Activated T-cell treated with anti-CD3 and anti-CD28 coated beads for 24 hours (primary cell): ENCODE results near the gene ZEB2.

Experiments used
- DNase-seq: peaks from one replicate; pipeline ENCODE4 v3.0.0-alpha.2; 2020; ENCODE audit warnings: low read depth

Gene ZEB2

DNA sequence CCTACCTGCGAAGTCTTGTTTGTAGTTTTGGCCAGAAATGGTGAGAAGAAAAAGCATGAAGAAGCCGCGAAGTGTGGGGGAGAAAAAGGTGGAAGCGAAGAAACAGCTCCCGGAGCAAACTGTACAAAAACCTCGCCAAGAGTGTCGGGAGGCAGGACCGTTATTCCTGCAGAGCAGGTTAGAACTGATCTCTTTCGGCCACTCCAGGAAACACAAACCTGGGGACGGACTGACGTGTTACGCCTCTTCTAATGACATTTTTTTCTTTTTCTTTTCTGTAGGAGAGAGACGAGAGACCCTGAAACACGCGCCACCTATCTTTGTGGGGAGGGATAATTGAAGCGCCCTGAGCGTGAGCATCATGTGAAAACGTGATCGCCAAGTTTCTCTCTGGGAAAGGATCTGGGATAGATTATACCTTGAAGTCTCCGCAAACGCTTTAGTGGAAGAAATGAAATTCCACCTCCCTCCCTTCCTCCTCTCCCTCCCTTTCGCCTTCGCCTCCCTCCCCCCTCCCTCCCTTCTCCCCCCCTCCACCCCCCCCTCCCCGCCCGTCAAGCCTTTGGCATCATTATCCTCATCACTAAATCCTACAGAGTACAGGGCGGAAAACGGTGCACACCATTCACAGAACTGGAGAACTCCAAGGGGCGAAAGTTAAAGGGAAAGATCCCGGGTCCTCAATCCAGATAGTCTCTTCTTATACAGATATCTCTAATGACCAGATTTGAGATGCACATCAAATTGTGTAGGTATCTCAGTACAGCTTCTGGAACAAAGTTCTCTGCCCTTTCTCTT is at the start of gene ZEB2:
ZEB2 (minus strand) TSS at position 186 of the 798 bp plus-strand sequence. CDS start 2,769 bp downstream, outside the sequence.
- peak; percentile 16 for DNase-seq

DNA sequence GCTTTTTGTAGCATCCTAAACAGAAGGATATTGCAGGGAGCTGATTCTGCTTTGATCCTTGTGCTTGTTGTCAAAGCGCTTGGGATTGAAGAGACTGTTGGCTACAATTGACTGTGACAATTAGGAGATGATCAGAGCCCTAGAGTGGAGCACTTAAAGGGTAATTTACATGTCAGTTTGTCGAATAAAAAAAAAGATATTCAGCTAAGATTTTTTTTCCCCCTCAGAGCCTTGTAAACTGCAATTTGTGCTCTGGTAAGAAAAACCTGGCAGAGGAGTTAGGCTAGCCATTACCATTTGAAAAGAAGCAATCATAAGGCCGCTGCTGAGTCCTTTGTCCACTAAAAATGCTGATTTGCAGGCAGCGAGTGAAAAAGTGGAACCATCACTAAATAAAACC is 47.8 kb upstream of the ZEB2 start:
- no peak for DNase-seq

DNA sequence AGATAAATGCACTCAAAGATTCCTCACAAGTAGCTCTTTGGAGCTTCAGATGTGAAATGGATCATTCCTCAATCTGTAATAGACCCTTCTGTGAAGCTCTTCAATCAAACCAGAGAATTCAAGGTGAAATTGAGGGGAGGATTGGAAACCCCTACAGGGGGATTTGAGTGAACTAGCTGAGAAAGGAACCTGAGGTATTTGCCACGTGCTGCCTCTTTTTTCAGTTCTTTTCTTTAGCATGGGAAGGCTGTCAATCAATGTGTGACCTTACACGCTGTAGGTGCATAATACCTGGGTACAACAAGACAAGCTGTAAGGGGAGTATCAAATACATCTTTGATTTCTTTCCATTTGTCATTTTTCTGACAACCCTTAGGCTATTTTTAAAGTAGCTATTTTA is 46.5 kb upstream of the ZEB2 start:
- DNase-seq, result no peak

DNA sequence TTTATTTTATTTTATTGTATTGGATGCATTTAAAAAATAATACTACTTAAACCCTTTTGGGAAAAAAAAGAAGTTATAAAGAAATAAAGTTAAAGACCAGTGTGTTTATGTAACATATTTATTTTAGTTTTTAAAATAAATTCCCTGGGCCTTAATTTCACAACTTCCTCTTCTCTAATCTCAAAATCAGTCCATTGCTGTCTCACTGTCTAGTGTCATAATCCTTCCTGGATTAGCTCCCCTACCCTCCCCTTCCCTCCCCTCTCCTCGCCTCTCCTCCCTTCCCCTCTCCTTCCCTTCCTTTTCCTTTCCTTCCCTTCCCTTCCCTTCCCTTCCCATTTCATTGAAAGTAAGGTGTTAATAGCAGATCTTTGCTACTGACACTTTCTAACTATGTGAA is 40.3 kb upstream of the ZEB2 start:
- DNase-seq, result no peak

DNA sequence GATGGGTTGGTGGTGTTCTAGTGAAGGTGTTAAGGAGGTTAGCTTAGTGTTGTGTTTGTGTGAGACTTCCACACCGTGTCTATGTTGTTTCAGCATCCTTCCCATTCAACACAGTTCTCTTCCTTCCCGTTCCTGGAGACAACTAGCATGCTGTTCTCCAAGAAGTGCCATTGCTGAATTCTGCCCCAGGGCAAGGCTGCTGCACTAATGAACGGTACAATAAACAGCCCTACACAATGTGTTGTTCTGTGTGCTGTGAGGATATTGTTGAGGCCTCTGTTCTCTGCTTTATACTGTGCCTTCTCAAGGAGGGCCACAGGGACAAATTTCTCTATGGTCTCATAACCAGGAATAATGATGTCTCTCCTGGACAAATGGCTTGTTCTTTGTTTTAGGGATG is 39.8 kb upstream of the ZEB2 start:
- DNase-seq, result no peak

DNA sequence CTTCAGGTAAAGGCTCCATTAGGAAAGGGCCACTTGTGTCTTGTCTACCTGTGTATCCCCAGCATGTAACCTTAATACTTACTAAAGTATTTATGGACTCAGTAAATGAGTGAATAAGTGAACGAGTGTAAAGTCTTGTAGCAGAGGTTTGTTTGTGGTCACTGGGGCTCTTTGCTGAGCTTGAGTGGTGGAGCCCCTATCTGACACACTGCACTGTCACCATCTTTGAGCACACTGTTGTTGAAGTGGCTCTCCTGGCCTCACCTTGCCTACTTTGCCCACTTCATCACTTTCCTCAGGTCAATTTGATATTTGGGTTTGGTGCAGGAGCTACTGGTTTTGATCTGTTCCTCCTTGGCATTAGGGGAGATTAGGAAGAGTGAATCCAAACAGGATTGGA is 39.3 kb upstream of the ZEB2 start:
- no peak for DNase-seq

DNA sequence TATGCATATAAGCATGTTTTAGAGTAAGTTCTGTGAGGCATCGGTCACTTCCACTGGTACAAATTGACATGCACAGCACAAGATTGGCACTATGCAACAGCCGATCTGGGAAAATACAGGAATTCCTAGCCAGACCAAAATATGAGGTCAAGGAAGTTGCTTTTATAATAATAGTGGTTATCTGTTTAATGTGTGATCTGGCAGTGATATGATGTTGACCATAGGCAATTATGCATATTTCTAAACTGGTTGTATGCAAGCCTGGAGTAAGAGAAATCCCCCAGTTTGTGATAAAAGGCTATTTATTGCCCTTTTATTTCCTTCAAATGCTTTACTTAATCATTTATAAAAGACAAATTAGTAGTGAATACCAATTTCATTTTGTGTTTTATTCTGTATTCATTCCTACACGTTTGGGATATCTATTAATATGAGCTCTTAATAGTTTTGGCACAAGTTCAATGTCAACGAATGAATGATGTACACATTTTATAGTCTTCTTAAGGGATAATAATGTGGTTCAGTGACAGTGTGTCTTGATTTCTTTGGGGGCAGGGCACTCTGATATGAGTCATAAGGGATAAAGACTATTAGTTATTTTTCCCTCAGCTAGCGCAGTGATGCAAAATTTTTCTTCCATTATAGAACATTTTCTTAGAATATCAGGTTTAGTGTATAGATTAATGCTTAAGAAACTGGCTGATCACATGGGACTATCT is 34.7 kb upstream of the ZEB2 start:
- no peak for DNase-seq

DNA sequence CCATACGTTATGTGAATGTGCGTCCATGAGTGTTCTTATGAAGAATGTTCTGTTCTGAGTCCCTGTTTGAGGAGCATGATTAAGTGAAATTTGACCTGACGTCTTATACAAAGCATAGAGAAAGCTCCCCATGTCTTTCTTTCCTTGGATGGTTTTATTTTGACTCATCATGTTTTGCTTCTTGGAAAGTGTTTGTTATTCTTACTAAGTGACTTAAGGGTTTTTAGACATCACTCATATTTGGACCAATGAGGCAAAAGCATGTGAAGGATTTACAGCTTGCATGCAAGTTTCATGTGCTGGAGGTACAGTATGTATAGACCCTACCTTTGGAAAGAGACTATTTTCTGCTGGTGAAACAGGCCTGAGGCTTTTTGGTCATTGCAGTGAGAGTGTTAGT is 33.5 kb upstream of the ZEB2 start:
- no peak for DNase-seq

DNA sequence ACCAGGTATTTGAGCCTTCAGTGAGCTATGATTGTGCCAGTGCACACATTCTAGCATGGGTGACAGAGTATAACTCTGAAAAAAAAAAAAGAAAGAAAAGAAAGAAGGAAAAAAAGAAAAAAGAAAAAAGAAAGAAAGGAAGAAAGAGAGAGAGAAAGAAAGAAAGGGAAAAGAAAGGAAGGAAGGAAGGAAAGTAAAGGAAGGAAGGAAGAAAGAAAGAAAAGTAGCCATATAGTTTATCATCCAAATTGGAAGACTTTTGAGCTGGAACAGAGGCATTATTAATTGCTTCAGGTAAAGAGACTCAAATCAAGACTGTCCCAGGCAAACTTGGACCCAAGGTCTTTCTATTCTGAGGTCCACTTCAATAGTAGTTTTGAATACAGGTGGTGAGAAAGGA is 32.9 kb upstream of the ZEB2 start:
- DNase-seq, result no peak

DNA sequence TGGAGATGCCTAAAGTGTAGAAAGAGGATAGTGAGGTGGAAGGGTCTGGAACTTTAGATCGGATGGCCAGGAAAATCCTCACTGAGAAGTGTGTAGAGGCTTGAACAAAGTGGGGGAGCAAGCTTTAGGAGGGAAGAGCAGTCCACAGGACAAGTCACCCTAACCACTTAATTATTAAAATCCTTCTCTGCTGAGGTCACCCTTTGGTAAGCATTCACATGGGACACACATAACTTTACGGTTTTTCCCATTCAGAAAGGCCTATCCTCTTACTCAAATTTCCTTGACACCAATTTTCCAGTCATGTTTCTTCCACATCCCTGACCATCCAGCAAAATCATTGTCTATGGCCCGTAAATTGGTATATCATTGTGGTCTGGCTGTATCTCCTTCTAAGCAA is 31.0 kb upstream of the ZEB2 start:
- DNase-seq, result no peak

DNA sequence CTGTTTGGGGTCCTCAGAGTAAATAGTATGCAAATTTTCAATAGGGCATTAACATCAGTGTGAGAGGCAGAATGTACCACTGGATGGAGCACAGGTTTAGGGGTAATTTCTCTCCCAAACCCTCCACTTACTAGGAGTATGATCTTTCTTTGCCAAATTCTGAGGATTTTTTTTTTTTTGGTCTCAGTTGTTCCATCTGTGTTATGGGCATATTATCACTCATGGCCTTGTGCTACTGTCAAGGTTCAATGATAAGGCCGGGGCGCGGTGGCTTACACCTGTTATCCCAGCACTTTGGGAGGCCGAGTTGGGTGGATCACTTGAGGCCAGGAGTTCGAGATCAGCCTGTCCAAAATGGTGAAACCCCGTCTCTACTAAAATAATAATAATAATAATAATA is 30.2 kb upstream of the ZEB2 start:
- DNase-seq, result no peak

DNA sequence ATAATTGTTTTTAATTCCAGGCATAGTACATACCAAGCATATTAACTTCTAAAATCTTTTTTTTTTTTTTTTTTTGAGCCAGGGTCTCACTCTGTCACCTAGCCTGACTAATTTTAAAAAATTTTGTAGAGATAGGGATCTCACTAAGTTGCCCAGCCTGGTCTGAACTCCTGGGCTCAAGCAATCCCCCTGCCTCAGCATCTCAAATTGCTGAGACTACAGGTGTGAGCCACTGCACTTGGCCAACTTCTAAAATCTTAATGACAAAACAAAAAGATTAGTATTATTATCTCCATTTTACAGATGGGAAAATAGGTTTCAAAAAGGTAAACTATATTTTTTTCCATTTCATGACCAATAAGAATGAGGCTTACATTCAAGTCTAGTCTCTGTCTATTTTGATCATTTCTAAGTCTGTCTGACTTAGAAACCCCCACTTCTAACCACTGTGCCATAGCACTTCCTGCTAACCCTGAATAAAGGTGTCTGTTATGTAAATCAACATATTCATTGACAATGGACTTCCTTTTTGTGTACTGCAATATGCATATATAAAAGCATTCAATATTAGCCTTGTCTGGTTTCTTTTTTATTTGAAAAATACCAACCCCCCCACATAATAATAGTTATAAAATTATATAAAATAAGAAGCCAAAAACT is 28.7 kb upstream of the ZEB2 start:
- no peak for DNase-seq

DNA sequence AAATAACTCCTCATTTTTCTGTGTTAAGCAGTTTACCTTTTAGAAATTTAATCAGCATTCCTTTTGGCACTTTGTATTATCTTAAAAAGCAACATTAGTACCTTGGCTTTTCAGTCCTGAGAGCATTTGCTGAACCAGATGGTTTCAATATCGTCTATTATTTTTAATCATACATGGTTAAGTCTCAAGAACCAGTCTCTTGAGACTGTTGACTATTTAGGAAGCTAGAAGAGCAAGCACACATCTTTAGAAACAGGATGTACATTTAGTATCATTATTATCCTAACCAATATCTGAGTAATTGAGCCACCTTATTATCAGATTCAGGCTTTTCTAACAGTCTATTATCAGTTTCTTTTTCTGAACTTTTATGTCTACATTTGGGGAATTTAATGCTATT is 28.2 kb upstream of the ZEB2 start:
- DNase-seq, result no peak

DNA sequence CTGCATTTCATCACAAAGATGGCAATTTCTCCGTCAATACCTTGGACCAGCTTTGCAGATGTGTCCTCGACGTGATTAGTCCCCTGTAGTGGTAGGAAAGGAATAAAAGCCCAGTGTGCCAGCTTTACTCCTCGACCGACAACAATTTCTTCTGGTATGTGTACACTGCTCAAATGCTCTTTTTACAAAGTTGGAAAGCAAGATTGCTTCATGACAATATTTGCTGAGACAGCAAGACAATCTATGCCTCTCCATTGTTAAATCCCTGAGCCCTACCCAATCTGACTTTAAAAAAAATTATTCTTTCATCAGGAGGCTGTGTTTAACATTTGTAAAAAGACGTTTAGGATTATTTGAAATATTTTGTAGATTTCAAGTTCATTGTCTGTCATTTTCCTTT is 27.6 kb upstream of the ZEB2 start:
- DNase-seq, result no peak

DNA sequence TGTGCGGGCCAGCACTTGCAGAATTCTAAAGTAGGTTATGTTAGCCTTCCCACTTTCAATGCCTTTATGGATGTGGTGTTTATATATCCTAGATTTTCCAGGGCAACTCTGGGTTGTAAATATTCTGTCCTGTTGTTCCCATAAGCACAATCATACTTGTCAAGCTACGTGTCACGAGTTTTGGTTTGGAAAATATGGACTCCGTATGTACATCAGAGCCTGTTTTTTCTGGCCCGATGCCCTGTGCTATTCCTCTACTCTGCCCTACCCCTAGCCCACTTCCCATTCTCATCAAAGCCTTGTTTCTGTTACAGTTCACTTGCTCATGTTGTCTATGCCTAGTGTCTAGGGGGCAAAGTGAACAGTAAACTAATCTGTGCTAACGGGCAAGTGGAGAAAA is 27.0 kb upstream of the ZEB2 start:
- no peak for DNase-seq

DNA sequence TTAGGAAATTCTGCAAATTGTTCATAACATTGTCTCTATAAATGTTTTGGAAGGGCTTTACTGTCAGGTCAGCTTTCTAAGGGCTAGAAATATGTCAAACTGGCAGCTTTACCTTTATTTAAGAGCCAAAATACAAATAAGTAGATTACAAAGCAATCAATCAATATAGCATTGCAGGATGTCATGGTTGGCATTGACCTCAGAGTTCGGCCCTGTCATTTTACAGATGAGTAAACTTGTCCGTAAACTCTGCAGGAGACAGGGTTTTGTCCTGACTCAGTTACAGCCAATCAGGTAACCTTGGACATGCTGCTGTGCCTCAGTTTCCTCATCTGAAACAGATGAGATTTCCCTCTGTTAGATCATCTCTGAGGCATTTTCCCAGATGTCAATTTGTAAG is 25.9 kb upstream of the ZEB2 start:
- DNase-seq, result no peak

DNA sequence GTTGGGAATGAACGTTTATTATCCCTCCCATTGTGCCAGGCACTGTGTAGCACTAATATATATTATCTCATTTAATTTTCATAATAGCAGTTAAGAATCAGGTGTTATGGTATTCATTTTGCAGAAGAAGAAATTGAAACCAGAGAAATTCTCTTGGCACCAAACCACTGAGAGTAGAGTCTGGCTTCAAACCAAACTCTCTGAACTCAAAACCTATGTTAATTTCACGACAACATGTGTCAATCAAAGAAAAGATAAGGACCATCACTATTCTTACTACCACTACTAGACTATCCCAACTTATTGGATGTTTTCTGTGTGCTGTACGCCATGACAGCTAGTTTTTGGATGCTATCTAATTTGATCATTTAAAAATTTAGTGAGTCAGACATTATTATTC is 24.1 kb upstream of the ZEB2 start:
- DNase-seq, result no peak

DNA sequence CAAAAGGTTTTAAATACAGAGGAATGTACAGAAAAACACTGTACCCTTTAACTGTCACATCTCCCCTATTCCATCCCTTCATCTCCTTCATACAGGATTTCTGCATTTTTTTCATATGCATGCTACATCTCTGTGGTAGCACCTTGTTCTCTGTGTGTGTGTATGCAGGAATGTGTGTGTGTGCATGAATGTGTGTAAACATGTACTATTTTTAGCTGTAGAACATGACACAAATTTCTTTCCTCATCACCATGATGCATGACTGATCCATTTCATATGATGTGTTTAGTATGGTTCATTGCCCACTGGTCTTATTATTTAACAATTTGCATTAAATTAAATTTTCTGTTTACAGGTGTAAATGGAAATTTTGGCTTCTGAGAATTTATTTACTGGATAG is 21.5 kb upstream of the ZEB2 start:
- DNase-seq, result no peak

DNA sequence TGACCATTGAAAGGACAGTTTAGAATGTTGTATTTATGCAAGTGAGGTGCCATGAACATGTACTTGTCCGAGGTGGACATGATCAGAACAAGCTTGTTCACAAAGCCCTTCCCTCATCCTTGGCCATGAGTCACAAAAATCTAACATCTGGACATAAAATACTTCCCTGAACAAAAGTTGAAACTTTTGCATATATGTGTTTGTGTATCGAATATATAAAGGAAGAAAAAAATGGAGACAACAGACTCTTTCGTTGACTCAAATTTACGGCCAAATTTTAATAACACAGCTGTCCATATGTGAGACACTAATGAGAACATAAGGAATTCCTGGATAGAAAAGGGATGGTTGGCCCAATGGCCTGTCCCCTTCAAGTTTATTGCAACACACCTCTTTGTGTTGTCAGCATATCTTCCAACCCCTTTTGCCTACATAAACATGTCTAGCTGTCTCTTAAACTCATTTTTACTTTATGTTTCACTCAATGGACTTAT is 19.4 kb upstream of the ZEB2 start:
- DNase-seq, result no peak

DNA sequence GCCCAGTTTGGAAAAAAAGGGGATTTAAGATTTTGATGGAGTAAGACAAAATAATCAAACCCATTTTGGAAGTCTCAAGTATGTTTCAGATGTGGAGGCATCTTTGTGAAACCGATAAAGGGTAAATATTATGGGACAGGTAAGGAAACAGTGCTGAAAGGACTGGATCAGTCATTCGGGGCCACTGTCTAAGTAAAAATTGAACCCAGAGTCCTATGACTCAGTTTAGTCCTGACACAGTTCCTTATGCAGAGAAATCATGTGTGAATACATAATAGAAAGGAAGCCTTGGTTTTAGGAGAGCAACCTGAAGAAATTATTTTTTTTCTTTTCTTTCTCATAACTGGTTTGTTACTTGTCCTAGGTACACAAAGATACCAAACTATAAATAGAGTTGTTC is 15.4 kb upstream of the ZEB2 start:
- DNase-seq, result no peak

DNA sequence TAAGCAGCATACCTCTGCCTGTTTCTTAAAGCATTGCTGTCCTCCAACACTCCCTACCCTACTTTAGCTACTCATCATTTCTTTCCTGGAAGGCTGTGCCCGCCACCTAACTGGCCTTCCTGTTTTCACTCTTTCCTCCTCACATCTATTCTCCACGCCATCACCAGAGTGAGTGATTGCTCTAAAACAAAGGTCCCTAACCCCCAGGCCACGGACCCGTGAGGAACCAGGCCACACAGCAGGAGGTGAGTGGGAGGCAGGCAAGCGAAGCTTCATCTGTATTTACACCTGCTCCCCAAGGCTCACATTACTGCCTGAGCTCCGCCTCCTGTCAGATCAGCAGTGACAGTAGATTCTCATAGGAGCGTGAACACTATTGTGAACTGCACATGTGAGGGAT is 13.3 kb upstream of the ZEB2 start:
- DNase-seq, result no peak

DNA sequence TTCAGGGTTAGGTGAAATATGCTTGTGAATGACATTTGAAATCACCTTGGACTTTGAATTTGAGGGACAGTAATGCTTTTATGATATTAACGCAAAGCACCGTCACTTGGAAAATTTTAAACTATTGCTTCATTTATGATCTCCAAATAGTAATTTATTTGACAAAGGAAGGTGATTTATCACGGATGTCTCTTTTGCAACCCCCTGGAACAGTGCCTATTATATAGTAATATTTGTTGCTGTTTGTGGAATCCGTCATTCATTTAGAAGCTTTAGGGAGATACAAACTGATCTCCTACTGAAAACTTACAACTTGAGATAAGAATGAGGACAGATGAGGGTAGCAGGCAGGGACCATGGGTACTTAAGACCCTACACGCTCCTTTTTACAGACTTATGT is 10.7 kb upstream of the ZEB2 start:
- DNase-seq, result no peak

DNA sequence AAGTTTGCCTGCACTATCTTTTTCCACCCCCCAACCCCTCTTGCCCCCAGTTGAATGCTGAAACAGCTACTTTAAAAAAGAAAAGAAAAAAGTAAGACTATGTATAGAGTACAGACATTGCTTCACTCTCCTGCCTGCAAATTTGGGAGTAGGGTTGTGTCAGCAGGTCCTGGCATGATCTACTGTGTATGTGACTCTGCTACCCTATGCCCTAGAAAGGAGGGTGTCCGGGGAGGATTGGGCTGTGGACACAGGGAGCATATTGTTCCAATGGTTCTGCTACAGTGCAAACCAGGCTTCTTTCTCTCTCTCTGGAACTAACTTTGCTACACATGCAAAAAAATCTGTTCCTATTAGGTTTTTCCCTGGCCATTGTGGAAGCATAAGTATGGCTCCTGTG is 9.9 kb upstream of the ZEB2 start:
- DNase-seq, result no peak
